Stomach (tissue), 4 donors: ENCODE results near the gene RNF130.

ENCODE experiments used
- POLR2A ChIP-seq, 4 donors: fragments of 450-650 bp; IDR thresholded peaks; one replicate each; pipeline ENCODE4 v1.6.1; 2016; ENCODE audit warnings: antibody characterized with exemption in 4 of 4, control low read depth in 2 of 4, mild to moderate bottlenecking in 1 of 4, moderate library complexity in 1 of 4
- TF ChIP-seq, protein P1 (sequence below), 7 experiments: fragments of 450-650 bp in 4 of 7; fragments of 200-600 bp in 3 of 7; sonication (generic) in 3 of 7; IDR thresholded peaks; one replicate each; pipeline ENCODE4 v1.5.1; 2016 to 2019; ENCODE audit warnings: antibody characterized with exemption in 7 of 7, control low read depth in 2 of 7, mild to moderate bottlenecking in 1 of 7

DNA sequence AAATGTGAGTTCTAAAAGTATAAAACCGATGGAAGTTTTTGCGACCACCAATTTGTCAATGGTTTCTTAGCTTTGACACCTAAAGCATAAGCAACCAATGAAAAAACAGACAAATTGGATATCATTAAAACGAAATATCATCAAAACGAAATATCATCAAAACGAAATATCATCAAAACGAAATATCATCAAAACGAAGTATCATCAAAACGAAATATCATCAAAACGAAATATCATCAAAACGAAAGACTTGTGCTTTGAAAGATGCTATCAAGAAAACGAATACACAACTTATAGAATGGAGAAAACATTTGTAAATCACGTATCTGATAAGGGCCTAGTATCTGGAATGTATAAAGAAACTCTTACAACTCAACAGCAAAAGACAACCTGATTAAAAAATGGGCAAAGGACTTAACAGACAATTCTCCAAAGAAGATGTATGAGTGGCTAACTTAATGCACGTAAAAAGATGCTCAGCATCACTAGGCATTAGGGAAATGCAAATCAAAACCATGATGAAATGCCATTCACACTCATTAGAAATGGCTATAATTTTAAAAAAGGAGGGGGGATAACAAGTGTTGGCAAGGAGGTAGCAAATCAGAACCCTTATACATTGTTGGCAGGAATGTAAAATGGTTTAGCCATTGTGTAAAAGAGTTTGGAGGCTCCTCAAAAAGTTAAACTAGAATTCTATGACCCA, 134.4 kb downstream of the RNF130 start:
- TF ChIP-seq, protein P1, sequence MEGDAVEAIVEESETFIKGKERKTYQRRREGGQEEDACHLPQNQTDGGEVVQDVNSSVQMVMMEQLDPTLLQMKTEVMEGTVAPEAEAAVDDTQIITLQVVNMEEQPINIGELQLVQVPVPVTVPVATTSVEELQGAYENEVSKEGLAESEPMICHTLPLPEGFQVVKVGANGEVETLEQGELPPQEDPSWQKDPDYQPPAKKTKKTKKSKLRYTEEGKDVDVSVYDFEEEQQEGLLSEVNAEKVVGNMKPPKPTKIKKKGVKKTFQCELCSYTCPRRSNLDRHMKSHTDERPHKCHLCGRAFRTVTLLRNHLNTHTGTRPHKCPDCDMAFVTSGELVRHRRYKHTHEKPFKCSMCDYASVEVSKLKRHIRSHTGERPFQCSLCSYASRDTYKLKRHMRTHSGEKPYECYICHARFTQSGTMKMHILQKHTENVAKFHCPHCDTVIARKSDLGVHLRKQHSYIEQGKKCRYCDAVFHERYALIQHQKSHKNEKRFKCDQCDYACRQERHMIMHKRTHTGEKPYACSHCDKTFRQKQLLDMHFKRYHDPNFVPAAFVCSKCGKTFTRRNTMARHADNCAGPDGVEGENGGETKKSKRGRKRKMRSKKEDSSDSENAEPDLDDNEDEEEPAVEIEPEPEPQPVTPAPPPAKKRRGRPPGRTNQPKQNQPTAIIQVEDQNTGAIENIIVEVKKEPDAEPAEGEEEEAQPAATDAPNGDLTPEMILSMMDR (IDR thresholded peaks at IDR 0.05), result no peak
- TF ChIP-seq POLR2A (IDR thresholded peaks at IDR 0.05), result no peak
